NOMO-1 (cell line): Measurements from ENCODE around the gene CYB561D2.

Experiments used
- DNase-seq, 2 experiments: peaks; one replicate each; lab custom pipeline; 2025; ENCODE audit not compliant: unreplicated experiment in 2 of 2; lab: John Stamatoyannopoulos, UW

Gene CYB561D2

GRCh38 chr3:50385754-50386153, 35.1 kb downstream of the CYB561D2 start:
- DNase-seq = no peak

GRCh38 chr3:50388016-50388719, 37.5 kb downstream of the CYB561D2 start:
- DNase-seq = no peak

- no peak for DNase-seq
These were observed 38.2 kb downstream of the CYB561D2 start for GRCh38 chr3:50388720-50389413.

GRCh38 chr3:50389414-50389767, 38.7 kb downstream of the CYB561D2 start:
- no peak for DNase-seq

- no peak for DNase-seq
These were observed 40.0 kb downstream of the CYB561D2 start for GRCh38 chr3:50390508-50391224.

- no peak for DNase-seq
These were observed 41.5 kb downstream of the CYB561D2 start for GRCh38 chr3:50392101-50392715.

- DNase-seq = no peak
These were observed 42.4 kb downstream of the CYB561D2 start for GRCh38 chr3:50393061-50393460.

GRCh38 chr3:50395070-50395860, 44.6 kb downstream of the CYB561D2 start:
- DNase-seq = peak; percentile 75 to 79

GRCh38 chr3:50396502-50396901, 45.8 kb downstream of the CYB561D2 start:
- DNase-seq = no peak

GRCh38 chr3:50401978-50402595, 51.4 kb downstream of the CYB561D2 start:
- DNase-seq = no peak
